ENCODE data around the gene CAND1.
"Not testable (repeated sequence)": the region's sequence is repeated elsewhere in the genome, so short reads cannot be mapped to it uniquely, and the experiment has no call there.

CAND1 gene

GRCh38 chr12:67280572-67280971 is 11.4 kb downstream of the CAND1 start:
- DNase-seq (ENCODE audit: low spot score), result no peak

DNA sequence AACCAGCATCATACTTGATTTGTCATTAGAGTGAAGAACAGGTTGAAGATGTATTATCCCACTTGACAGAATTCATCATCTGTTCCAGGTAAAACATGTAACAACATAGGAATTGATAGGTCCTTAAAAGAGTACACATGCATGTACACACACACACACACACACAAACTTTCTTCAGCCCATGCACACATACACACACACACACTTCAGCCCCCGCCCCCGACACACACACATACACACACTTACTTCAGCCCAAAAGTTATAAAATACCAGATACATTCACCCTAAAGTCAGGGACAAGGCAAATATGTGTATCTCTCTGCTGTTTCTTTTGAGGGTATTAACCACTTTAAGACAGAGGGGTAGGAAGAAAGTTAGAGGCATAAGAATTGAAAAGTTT is 15.4 kb downstream of the CAND1 start:
- DNase-seq (ENCODE audit: low spot score), result no peak

- DNase-seq (ENCODE audit: low spot score), result no peak
These were observed 17.1 kb downstream of the CAND1 start for GRCh38 chr12:67286257-67286656.

DNA sequence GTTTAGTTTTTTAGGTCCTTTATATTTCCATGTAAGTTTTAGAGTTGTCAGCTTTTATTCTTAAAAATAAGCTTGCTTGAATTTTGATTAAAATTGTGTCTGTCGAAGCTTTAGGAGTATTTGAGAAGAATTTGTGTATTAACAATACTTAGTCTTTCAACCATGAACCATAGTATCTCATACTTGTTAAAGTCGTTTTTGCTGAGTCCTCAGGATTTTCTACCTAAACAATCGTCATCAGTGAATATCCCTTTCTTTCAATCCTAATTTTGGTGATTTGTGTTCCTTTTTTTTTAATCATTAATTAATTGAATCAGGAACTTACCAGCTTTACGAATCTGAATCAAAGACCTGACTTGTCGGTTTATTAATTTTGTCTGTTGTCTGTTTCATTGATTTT is 18.2 kb downstream of the CAND1 start:
- DNase-seq (ENCODE audit: low spot score), result no peak

DNA sequence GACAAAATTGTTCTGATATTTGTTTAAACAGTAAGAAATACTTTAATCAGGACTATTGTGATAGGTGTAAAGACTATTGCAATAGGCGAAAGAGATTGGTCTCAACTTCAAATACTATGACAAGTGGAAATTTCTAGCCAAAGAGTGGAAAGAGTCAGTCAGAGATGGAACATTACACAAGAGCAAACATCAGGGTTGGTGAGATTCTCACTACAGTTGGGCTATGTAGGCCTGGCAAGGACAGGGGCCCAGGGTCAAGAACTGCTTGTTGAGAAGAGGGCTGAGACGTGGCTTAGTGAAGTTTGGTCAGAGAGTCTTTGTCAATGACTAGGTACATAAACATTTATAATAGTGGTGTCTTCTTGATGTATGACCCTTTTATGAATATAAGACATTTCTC is 19.4 kb downstream of the CAND1 start:
- DNase-seq (ENCODE audit: low spot score), result no peak

GRCh38 chr12:67290378-67290777 is 21.2 kb downstream of the CAND1 start:
- no peak for DNase-seq (ENCODE audit: low spot score)

- no peak for DNase-seq (ENCODE audit: low spot score)
These were observed 30.4 kb downstream of the CAND1 start for GRCh38 chr12:67299526-67299925.

GRCh38 chr12:67299926-67300325 is 30.8 kb downstream of the CAND1 start:
- DNase-seq (ENCODE audit: low spot score), result no peak

DNA sequence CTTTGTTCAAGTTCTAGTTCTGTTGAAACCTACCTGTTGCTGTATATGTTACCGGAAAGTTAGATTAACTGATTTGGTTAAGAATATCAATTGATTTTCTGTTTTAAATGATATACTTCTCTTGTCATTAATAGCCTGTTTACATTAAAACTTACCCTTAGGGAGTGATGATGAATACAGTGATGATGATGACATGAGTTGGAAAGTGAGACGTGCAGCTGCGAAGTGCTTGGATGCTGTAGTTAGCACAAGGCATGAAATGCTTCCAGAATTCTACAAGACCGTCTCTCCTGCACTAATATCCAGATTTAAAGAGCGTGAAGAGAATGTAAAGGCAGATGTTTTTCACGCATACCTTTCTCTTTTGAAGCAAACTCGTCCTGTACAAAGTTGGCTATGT is 33.0 kb downstream of the CAND1 start:
- DNase-seq (ENCODE audit: low spot score), result no peak

DNA sequence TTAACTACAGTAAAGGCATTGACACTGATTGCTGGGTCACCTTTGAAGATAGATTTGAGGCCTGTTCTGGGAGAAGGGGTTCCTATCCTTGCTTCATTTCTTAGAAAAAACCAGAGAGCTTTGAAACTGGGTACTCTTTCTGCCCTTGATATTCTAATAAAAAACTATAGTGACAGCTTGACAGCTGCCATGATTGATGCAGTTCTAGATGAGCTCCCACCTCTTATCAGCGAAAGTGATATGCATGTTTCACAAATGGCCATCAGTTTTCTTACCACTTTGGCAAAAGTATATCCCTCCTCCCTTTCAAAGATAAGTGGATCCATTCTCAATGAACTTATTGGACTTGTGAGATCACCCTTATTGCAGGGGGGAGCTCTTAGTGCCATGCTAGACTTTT is 36.4 kb downstream of the CAND1 start:
- DNase-seq (ENCODE audit: low spot score), result no peak

GRCh38 chr12:67306712-67307111 is 37.6 kb downstream of the CAND1 start:
- no peak for DNase-seq (ENCODE audit: low spot score)

- no peak for DNase-seq (ENCODE audit: low spot score)
These were observed 46.5 kb downstream of the CAND1 start for GRCh38 chr12:67315661-67316060.

DNA sequence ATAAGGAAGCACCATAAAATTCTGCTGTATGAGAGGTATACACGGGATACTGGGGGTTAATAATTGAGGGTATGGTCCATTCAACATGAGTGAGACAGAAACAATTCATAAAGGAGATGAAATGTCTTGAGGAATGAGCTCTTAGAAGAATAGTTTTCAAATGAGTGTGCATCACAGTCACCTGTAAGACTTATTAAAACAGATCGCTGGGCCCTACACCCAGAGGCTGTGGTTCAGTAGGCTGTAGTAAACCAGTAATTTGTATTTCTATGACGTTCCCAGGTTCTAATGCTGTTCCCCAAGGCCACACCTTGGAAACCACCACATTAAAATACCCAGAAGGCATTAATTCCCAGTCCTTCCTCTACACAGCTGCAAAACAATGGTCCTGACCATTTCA is 49.6 kb downstream of the CAND1 start:
- DNase-seq (ENCODE audit: low spot score), result no peak

GRCh38 chr12:67319936-67320335 is 50.8 kb downstream of the CAND1 start:
- DNase-seq (ENCODE audit: low spot score), result no peak

DNA sequence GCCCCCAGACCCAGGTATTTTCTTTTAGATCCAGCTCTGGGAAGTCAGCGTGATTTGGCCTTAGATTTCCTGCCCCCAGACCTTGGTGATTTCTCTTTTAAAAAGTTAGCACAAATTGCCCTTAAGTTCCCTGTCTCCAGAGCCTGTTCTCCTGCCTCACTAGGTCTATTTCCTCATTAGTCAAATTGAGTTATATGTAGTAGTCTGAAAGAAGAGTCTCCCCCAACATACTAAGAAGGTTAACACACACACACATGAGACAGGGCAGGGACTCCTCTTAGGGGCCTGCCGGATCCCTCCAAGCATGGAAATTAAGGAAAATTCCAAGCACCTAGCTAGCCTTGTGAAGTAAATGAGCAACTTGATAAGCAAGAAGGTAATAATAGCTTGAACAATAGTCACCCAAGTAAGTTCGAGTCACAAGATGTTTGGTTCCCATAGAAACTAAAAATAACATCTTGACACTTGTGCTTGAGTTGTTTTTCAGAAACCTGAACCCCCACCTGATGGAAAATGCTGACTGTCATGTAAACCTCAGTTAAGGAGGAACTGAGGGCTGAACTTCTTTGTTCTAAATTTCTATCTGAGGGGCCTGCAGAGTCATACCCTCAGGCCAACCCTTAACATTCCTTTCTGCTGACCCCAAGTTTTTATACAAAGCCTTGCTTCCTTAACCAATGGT is 51.6 kb downstream of the CAND1 start:
- DNase-seq (ENCODE audit: low spot score), result no peak

GRCh38 chr12:67322580-67322979 is 53.4 kb downstream of the CAND1 start:
- no peak for DNase-seq (ENCODE audit: low spot score)

DNA sequence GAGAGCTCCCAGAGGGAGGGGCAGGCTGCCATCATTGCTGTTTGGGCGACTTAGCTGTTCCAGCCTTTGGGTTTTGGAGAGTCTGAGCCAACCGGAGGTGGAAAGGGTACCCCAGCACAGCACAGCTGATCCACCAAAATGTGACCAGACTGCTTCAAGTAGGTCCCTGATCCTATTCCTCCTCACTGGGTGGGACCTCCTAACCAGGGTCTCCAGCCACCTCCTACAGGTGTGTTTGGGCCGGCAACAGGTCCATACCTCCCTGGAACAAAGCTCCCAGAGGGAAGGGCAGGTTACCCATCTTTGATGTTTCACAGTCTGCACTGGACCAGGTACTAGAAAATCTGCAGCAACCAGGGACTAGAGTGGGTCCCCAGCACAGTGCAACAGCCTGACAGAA is 53.8 kb downstream of the CAND1 start:
- DNase-seq (ENCODE audit: low spot score), result no peak

DNA sequence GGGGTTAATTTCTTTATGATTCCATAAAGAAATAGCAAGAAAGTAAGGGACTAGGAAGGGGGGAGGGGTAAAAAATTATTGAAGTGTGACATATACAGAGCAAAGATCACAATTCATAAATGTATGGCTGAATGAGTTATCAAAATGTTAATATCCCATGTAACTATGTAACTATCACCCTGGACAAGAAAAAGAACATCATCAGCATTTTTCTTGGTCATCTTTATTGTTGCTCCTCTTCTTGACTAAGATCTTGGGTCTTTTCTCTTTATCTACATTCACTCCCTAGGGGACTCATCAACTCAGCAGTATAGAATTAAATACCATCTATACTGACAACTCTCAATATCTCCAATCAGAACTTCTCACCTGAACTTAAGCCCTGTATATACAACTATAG is 57.5 kb downstream of the CAND1 start:
- DNase-seq (ENCODE audit: low spot score), result no peak

DNA sequence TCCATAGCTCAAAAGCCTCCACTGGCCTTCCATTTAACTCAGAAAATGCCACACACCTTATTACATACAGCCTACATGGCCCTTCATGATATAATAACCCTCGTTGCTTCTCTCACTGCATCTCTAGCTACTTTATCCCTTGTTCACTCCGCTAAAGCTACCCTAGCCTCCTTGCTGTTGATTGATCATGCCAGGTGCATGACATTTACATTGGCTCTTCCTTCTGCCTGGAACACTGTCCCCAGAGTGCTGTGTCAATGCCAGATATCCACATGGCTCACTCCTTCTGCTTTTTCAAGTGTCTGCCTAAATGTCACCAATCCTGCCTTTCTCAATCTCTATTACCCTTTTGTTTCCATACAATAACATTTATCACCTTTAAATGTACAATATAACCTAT is 58.3 kb downstream of the CAND1 start:
- DNase-seq (ENCODE audit: low spot score), result no peak

DNA sequence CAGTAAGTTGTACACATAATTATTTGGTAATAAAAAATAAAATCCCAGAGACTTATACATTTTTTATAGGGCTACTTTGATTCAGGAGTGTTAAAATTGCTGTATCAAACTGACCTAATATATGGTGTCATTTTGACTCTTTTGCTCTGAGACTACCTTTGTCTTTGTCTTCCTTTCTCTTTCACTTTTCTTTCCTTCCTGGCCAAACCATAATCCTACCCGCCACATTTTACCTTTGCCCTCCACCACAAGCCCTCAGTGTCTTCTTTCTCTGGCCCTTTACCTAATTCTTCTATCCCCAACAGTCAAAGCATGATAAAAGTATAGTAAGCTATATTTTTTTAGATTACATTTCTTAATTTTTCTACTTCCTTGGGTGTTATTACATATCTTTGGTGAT is 62.0 kb downstream of the CAND1 start:
- DNase-seq (ENCODE audit: low spot score), result no peak

- DNase-seq (ENCODE audit: low spot score), result no peak
These were observed 62.7 kb downstream of the CAND1 start for GRCh38 chr12:67331828-67332227.

GRCh38 chr12:67333649-67334048 is 64.5 kb downstream of the CAND1 start:
- DNase-seq (ENCODE audit: low spot score), result no peak

- no peak for DNase-seq (ENCODE audit: low spot score)
These were observed 69.3 kb downstream of the CAND1 start for GRCh38 chr12:67338426-67338825.

DNA sequence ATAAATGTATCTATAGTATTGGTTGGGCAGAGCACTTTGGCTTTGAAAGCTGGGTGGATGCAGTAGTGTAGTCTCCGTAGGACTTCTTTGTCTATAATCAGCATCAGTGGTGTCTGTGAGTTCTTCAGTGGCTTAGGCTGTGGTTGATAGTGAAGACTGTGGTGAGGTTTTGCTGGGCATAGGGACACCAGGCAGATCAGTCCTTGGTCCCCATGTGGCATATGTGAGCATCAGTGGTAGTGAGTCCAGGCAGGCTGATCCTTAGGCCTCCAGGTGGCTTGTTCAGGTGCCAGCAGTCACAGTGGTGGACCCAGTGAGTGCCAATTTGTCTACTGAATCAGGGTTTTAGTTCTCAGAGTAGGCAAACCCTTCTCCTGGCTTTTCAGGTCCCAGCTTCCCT is 70.4 kb downstream of the CAND1 start:
- DNase-seq (ENCODE audit: low spot score), result no peak

- DNase-seq (ENCODE audit: low spot score), result not testable (repeated sequence)
These were observed 71.9 kb downstream of the CAND1 start for GRCh38 chr12:67341086-67341485.
